Type B pancreatic cell (in vitro differentiated cells): ENCODE measurements around the gene CDH12. TPM values are rescaled to one million over a fixed set of nuclear protein-coding genes. Genes with fewer than 3 reads are reported as not detected.

Experiments used
- DNase-seq: peaks from one replicate; pipeline ENCODE4 v3.0.0; 2021; ENCODE audit warnings: mixed read lengths; ENCODE audit not compliant: unreplicated experiment; ENCODE audit errors: extremely low spot score
- H3K27ac Mint-ChIP-seq: 2 replicates; pipeline ENCODE4 v1.8.0; 2021; ENCODE audit warnings: mild to moderate bottlenecking, mixed read lengths
- H3K27me3 Mint-ChIP-seq: 2 replicates; pipeline ENCODE4 v1.8.0; 2021; ENCODE audit warnings: mixed read lengths
- H3K36me3 Mint-ChIP-seq: 2 replicates; pipeline ENCODE4 v1.8.0; 2021; ENCODE audit warnings: mixed read lengths
- H3K4me1 Mint-ChIP-seq: one replicate; pipeline ENCODE4 v1.8.0; 2021; ENCODE audit warnings: mixed read lengths; ENCODE audit not compliant: unreplicated experiment
- H3K4me3 Mint-ChIP-seq: 2 replicates; pipeline ENCODE4 v1.8.0; 2021; ENCODE audit warnings: mild to moderate bottlenecking, mixed read lengths
- H3K9me3 Mint-ChIP-seq: 2 replicates; pipeline ENCODE4 v1.8.0; 2021; ENCODE audit warnings: mixed read lengths
- total RNA-seq: library from RNA; stranded (reverse); gene quantifications from 2 replicates; pipeline ENCODE4 v1.2.1, GENCODE V29; 2021; ENCODE audit warnings: low replicate concordance
- TF ChIP-seq, protein P1 (sequence below): fragments of 200-600 bp; sonication (generic); conservative IDR thresholded peaks from 2 replicates; pipeline ENCODE4 v1.5.0; 2021; ENCODE audit warnings: antibody characterized with exemption, mild to moderate bottlenecking

Gene CDH12
- total RNA-seq, 1 donor from 2014 or later, result 10.2 TPM

GRCh38 chr5:22560147-22560546 lies 293.0 kb downstream of the CDH12 start:
- Mint-ChIP-seq H3K4me1 (no peaks in the 10 kb centered on the region), H3K27ac (no peak overlapping the region), H3K9me3 (no peaks in the 10 kb centered on the region), H3K4me3 (no peak overlapping the region), H3K27me3 (no peaks in the 10 kb centered on the region), H3K36me3 (no peaks in the 10 kb centered on the region)
- DNase-seq, result no peak
- TF ChIP-seq, protein P1, sequence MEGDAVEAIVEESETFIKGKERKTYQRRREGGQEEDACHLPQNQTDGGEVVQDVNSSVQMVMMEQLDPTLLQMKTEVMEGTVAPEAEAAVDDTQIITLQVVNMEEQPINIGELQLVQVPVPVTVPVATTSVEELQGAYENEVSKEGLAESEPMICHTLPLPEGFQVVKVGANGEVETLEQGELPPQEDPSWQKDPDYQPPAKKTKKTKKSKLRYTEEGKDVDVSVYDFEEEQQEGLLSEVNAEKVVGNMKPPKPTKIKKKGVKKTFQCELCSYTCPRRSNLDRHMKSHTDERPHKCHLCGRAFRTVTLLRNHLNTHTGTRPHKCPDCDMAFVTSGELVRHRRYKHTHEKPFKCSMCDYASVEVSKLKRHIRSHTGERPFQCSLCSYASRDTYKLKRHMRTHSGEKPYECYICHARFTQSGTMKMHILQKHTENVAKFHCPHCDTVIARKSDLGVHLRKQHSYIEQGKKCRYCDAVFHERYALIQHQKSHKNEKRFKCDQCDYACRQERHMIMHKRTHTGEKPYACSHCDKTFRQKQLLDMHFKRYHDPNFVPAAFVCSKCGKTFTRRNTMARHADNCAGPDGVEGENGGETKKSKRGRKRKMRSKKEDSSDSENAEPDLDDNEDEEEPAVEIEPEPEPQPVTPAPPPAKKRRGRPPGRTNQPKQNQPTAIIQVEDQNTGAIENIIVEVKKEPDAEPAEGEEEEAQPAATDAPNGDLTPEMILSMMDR, result no peak

DNA sequence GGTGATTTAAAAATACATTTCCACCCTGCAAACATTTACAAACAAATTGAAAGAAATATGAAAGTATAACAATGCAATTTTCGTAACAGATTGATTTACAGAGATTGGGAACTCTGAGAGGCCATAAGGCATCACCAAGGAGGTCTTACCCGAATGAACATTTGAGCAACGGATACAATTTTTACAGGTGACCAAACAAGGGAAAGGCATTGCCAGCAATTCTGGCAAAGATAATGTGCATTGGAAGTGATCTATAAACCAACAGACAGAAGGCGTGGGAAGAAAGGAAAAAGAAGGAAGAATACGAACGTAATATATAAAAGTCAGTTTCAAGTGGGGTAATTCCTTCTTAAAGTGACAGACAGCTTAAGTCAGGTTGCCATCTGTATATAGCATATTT lies 295.9 kb downstream of the CDH12 start:
- no peak for DNase-seq
- TF ChIP-seq, protein P1, result no peak
- Mint-ChIP-seq H3K4me3 (no peak overlapping the region), H3K4me1 (no peaks in the 10 kb centered on the region), H3K27me3 (no peaks in the 10 kb centered on the region), H3K36me3 (no peaks in the 10 kb centered on the region), H3K27ac (no peak overlapping the region), H3K9me3 (no peaks in the 10 kb centered on the region)

DNA sequence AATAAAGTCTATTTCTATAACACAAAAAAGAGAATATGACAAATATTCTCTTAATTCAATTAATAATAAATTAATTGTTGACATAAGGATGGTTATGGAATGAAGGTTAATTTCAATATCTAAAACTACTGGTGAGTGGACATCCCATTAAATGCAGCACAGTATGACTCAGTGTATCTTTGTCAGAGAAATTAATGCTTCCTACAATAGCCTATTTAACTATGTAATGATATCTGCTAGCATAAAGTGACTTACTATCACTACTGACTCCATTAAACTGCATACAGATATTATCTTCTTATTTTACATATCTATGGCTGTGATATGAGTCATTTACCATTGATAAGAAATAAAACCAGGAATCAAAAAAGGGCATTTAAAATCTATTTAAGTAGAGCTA lies 298.7 kb downstream of the CDH12 start:
- Mint-ChIP-seq H3K36me3 (no peaks in the 10 kb centered on the region), H3K4me3 (no peak overlapping the region), H3K9me3 (no peaks in the 10 kb centered on the region), H3K4me1 (no peaks in the 10 kb centered on the region), H3K27me3 (peaks cover 8% of the 10 kb centered on the region), H3K27ac (no peak overlapping the region)
- TF ChIP-seq, protein P1, result no peak
- no peak for DNase-seq

GRCh38 chr5:22549876-22550671 lies 303.1 kb downstream of the CDH12 start:
- Mint-ChIP-seq H3K4me1 (no peaks in the 10 kb centered on the region), H3K36me3 (no peaks in the 10 kb centered on the region), H3K9me3 (no peaks in the 10 kb centered on the region), H3K4me3 (no peak overlapping the region), H3K27ac (no peak overlapping the region), H3K27me3 (peaks cover 9% of the 10 kb centered on the region)
- DNase-seq, result no peak
- TF ChIP-seq, protein P1, result no peak

DNA sequence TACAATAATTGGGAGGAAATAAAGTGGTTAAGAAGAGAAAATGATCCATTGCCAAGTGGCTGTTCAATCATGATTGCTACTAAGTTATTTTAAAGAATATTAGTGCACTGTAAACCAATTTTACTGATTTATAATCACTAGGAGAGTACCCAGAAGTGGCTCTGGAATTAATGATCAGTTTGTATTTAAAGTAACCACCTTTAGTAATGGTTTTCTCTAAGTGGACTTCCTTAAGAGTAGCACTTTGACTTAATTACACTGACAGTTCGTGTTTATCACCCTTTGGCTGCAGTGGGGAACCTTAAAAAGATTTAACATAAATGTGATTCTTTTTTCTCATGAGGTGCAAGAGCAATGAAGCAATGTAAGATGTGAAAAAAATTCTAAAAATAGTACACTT lies 310.8 kb downstream of the CDH12 start:
- no peak overlapping the region for H3K27ac Mint-ChIP-seq
- peaks cover 7% of the 10 kb centered on the region for H3K9me3 Mint-ChIP-seq
- H3K4me3 Mint-ChIP-seq, result no peak overlapping the region
- H3K4me1 Mint-ChIP-seq, result no peaks in the 10 kb centered on the region
- TF ChIP-seq, protein P1, result no peak
- H3K27me3 Mint-ChIP-seq, result peaks cover 26% of the 10 kb centered on the region
- no peak for DNase-seq
- peaks cover 3% of the 10 kb centered on the region for H3K36me3 Mint-ChIP-seq
